NCI-H2171 (cell line): ENCODE data around the gene E4F1.
A peak's percentile ranks its signal among the peaks of the same experiment; 100 is the strongest.
"Not testable (repeated sequence)": the region's sequence is repeated elsewhere in the genome, so short reads cannot be mapped to it uniquely, and the experiment has no call there.

Experiments
- DNase-seq: peaks from one replicate; lab custom pipeline; 2025; lab: John Stamatoyannopoulos, UW

The E4F1 gene

DNA sequence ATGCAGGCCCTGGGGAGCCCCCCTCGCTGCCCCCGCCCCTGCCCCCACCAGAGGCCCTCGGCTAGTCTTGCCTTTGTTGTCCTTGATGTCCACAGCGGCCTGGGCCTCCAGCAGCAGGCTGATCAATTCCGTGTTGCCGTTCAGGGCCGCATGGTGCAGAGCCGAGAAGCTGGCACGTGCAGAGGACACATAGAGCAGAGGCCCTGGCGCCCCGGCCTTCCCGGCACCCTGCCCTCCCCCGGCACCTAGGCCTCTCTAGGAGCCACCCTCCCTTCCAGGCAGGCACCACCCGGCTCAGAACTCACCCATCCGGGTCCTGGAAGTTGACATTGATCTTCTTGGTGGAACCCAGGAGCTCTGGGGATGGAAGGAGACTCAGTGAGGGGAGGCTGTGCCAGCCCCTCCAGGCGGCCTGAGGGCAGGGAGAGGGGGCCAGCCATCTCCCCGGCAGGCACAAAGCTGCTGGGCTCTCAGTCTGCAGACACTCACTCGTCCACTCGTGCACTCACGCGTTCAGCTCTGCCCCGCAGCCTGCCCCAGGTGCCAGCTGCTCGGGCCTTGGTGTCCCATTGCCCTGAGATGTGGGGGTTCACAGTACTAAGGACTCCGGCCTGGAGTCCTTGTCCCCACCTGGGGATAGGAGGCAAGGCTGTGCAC lies 33.3 kb upstream of the E4F1 start:
- DNase-seq, result no peak

DNA sequence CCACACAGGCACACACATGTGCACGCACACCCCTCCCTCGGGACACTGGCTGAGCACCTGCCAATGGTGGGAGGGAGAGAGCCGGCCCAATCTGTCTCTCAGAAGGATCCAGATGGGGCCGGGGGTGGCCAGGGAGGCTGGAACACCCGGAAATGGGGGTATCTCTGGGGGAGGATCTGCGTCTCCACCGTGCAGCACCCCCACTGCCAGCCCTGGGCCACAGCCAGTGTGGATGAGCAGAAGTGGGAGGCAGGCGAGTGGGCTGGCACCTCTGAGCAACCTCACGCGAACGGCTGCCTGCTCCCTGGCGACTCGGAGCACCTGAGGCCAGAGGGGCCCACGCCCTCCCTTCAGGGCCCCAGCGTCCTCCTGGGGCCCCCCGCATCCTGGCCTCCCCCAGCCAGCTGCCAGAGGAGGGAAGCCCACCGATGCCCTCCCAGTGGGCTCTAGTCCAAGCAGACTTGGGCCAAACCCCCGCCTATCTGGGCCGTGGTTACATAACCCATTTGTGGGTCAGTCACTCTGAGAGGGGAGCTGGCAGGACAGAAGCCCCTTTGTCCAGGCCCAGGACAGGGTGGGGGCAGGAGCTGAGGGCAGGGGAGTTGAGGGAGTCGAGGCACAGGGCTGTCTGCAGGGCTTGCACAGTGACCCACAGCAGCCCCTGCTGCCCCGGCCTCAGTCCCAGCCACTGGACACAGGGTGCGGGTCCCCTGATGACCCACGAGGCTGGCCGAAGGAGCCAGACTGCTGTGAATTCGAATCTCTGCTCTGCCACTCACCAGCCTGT lies 32.5 kb upstream of the E4F1 start:
- DNase-seq, result peak; percentile 73

DNA sequence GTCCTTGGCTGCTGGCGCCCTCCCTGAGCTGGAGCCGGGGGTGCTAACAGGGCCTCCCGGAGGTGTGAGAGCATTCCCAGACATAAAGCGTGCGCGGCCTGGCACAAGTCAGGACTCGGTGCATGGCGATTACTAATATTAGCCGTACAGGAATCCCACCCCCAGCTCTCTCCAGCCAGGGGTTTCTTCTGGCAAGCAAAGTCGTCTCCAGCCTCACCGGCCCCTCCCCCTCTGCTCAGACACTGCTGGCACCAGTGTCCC lies 32.0 kb upstream of the E4F1 start:
- DNase-seq, result no peak

DNA sequence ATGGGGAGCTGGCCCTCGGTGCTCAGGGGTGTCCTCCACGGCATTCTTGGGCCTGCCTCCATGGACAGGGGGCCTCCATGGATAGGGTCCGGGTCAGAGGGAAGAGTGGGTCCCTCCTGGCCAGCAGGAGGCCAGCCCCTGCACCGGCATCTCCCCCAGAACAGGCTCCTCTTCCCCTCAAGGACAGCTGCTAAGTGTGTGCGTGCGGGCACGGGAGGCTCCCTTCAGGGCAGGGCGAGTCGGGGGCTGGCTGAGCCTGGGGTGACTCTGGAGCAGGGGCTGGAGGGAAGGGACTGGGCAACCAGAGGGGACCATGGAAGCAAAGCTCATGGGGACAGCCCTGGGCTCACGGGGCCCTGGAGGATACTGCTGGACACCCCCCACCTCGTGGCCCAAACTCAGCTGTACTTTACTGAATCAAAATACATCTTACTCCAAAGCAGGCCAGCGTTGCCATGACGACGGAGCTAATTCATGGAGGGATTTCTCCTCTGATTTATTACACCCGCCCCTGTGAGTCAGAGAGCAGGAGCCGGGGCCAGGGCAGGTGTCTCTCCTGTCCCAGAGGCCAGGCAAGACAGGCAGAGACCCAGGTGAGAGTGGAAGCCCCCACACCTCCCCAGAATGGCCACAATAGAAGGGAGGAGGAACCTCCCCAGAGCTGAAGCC lies 29.1 kb upstream of the E4F1 start:
- no peak for DNase-seq

DNA sequence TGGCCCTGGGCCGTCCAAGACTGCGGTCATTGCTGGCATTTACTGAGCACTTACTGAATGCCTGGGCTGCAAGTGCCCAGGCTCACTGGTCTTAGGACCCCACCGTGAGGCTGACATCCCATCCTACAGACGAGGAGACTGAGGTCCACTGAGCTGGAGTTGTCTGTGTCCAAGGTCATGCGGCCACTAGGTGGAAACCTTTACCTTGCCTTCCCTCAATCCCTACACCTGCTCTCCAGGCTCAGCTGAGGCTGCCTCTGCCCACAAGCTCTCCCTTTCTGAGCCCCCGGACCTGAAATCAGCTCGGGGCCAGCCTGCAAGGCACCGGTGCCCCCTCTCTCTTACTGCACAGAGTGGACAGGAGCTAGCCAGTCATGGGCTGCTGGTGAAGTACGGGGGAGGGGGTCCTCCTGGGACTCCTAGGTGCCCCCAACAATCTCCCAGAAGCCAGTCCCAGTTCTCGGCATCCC lies 28.5 kb upstream of the E4F1 start:
- no peak for DNase-seq

DNA sequence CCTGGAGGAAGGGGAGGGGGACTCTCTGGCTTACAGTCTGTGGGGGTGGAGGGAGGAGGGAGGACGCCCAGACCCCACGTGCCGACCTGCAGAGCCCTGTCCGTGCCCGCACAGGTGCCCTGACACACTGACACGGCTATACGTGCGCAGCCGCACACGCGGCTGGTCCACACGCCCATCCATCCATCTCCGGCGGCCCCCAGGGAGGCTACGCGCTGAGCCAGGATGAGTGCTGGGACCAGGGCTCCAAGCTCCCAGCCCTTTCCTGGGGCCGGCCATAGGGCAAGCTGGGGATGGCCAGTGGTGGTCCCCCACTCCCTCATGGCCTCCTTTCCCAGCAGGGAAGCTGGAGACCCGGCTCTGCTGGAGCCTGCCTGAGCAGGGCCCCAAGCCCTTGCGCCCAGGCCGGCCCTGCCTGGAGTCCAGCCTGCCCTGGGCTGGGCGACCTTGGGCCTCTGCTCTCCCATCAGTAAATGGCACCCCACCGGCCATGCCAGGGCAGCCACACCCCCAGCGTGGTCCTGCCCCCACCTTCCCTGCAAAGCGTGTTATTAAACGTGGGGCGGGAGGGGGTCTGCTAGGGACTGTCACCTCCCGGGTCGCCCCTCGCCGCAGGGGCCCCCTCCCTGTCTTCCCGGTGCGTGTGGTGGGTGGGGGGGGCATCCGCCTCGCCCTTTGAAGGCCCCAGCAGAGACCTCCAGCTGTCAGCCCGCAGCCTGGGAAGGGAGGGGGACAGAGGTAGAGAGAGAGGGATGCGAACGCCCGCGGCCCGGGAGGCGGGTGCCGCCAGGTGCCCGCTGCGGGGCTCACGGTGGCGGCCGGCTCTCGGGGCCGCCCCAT lies 27.8 kb upstream of the E4F1 start:
- DNase-seq, result no peak

DNA sequence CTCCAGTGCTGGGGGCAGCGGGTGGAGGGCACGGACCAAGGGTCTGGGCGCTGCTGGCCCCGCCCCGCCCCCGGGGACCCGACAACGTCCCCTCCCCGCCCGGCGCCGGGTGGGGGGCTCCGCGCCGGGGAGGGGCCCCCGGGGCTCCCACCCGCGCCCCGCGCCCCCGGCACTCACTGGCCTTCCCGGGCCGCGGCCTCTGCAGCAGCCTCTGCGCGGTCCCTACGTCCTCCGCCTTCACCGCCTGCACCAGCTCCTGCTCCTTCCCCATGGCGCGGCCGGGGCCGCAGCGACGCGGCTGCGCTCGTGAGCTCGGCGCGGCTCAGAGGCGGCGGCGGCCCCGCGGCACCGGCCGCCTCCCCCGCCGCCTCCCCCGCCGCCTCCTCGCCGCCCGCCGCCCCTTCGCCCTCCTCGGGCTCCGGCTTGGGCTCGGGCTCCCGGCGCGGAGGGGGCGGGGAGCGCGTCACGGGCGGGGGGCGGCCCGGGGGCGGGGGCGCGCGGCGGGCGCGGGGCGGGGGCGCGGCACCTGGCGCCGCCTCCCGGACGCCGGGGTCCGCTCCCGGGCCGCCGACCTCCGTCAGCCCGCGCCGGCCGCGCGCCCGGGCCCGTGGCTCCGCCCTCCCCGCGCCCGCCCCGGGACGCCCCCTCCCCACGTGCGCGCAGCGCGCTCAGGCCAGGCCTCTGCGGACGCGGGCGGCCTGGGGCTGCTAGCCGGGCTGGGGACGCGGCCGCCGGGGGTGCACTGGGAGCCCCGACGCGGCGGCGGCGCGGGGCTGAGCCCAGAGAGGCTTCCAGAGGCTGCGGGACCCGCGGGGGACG lies 27.0 kb upstream of the E4F1 start, which contains the start of gene CASKIN1:
CASKIN1 (minus strand) TSS at position 444 of the 819 bp plus-strand sequence; CDS start at position 271, 173 bp downstream.
- no peak for DNase-seq

DNA sequence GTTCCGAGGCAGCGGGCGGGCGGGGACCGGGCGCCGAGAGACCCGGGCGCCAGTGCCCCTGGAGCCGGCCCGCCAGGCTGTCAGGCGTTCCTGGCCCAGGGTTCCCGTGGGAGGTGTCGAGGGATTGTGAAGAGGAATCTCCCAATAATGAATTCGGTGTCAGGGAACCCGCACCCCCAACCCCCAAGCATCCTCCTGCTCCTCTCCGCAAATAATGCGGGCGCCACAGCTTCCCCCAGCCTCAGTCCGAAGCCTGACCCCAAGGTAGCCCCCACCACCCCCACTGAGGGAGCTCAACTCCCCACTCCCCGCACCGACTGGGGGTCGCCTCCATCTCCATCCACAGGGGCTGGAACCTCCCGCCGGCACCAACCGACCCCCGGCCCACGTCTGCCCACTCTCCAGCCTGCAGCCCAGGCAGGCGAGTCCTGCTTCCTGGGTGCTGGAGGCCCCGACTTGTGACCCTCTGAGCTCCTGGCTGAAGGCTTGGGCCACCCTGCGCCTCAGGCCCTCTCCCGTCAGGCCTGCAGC lies 26.3 kb upstream of the E4F1 start:
- DNase-seq, result no peak

DNA sequence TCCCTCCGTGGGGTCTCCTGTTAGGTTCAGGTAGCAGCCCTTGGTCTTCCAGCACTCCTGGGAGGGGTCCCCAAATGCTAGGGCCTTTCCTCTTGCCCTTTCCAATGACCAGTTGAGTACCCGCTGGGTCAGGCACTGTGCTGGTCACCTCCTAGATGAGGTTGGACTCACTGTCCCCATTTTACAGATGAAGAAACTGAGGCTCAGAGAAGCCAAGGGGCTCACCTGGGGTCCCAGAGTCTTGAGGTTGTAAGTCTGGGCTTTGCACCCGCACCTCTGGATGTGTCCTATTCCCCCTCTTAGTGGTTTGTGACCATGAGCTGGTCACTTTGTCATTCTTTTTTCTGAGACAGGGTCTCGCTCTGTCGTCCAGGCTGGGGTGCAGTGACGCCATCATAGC lies 25.6 kb upstream of the E4F1 start:
- no peak for DNase-seq

DNA sequence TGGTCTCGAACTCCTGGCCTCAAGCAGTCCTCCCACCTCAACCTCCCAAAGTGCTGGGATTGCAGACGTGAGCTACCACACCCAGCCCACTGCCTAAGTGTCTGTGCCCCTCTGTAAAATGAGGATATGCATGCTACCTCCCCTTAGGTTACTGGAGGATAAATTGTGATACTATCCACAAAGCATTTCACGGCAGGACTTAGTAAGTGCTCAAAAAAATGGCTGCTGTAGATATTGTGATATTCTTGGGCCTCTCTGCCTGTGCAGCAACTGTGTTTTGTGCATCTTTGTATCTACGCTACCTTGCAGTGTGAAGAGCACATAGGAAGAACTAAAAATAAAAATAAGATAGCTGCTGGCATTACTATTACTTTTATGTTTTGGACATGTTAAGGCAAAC lies 25.1 kb upstream of the E4F1 start:
- DNase-seq, result no peak

DNA sequence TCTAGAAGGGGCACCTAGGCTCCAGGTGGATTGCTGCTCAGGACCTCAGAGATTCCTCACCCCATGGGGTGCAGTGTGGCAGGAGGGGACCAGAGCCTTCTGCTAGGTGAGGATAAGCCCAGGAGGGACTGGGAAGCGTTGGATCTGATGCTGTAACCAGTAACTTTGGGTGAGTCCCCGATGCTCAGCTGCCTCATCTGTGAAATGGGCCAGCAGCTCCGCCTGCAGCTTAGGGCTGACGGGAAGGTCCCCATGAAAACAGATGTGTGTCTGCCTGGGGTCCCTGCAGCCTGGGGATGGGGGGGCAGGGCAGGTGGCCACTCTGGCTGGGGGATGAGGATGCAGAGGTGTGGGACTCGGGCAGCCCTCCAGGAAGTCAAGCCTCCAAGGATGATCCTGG lies 24.3 kb upstream of the E4F1 start:
- DNase-seq, result no peak

DNA sequence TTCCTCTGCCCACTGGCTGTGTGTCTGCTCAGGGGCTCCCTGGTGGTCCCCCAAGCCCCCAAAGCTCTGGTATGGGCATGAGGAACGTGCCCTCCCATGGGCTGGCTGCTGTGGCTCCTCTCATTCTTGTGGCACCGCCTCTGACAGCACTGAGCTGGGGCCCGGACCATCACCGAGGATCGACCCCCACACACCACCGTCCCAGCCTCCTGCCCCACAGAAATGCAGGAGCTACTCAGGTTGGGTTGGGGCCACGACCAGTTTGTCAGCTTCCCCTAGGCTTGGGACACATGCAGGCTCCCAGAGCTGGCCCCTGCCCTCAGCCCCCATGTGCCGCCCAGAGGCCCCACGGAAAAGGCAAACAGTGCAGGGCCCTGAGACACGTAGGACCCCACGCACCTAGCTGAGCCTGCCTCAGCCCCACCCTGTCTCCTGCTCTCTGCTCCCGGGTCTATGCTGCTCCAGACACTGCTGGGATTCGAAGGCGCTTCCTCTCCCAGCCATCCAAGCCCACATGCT lies 23.7 kb upstream of the E4F1 start:
- DNase-seq, result no peak

DNA sequence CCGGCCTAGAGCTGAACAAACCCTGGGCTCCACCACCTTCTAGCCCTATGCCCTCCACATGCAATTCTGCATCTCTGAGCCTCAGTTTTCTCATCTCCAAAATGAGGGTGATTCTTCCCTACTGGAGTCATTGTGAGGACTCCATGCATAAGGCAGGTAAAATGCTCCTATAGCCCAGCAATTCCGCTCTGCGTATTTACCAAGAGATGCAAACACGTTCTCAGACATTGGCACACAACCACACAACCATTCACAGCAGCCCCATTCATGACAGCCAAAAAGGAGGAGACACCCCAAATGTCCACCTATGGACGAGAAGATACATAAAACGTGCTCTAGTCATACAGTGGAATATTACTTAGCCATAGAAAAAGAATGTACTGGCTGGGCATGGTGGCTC lies 23.1 kb upstream of the E4F1 start:
- DNase-seq, result no peak

DNA sequence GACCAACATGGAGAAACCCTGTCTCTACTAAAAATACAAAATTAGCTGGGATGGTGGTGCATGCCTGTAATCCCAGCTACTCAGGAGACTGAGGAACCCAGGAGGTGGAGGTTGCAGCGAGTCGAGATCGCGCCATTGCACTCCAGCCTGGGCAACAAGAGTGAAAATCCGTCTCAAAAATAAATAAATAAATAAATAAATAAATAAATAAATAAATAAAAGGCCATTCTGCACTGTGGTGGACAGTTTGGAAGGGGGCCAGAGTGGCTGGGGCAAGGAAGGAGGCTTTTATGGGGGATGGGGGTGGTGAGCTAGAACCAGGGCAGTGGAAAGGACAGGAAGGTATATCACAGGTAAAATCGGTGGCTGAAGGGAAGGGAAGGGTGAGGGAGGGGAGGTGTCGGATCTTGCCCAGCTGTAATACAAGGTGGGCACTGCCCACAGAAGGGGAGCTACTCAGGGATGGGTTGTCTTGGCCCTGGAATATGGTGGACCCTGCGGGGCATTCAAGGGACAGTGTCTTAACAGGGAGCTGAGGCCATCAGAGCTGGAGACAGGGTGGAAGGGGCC lies 20.2 kb upstream of the E4F1 start:
- not testable (repeated sequence) for DNase-seq

DNA sequence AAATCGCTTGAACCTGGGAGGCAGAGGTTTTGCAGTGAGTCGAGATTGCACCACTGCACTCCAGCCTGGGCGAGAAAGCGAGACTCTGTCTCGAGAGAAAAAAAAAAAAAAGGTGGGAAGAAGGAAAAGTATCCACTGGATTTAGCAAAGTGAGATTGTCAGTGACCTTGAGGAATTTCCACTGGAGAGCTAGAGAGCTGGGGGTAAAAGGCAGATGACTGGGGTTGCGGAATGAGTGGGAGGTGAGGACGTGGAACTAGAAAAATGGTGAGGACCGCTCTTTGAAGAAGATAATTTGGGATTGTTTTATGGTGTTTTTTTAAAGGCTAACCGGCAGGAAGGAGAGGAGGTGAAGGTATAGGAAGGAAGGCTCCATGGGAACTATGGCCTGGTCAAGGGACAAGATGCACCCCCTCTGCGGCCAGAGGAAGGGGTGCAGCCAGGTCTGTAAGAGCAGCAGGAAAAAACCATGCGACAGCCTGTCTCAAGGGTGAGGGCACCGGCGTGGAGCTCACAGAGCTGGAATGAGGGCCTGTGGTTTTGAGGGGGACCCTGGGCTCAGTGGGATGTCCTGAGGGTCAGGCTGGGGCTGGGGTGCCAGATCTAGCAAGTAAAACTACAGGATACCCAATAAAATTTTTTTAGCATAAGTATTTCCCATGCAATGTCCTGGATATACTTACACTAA lies 18.8 kb upstream of the E4F1 start:
- DNase-seq, result no peak

DNA sequence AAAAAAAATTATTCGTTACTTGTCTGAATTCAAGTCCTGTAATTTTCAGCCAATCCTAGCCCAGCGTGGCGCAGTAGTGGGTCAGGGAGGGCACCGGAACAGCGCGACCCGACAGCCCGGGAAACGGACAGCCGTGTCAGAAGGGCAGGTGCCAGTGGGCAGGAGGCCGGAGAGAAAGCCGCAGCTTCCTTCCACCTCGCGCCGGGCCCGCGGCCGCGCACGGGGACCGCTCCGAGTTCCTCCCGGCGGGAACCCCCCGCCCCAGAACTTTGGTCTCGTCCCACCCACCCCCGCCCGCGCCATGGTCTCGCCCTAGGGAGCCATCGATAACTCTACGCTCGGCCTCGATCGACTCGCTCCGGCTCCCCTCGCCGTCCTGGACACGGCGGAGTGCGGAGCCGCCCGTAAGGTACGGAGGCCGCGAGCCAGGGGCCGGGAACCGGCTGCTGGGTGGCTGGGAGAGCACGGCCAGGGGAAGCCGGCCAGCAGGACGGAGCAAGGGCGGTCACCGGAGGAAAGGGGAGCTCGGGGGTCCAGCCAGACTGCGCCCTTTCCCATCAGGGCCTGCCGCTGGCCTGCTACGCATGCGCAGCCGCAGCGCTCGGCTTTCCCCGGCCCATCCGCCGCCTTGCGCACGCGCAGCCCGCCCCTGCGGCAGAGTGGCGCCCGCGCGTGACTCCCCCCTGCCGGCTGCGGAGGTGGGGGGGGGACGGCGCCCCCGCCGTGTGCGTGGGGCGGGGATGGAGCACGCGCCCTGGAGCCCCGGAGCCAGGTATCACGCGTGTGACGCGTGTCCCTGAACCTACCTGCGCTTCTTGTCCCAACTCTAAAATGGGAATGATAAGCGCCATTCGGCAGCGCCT lies 18.1 kb upstream of the E4F1 start, which contains the start of gene MLST8:
MLST8 (plus strand) TSS at position 351 of the 863 bp plus-strand sequence. CDS start 632 bp downstream, outside the sequence.
- peak; percentile 83 for DNase-seq

DNA sequence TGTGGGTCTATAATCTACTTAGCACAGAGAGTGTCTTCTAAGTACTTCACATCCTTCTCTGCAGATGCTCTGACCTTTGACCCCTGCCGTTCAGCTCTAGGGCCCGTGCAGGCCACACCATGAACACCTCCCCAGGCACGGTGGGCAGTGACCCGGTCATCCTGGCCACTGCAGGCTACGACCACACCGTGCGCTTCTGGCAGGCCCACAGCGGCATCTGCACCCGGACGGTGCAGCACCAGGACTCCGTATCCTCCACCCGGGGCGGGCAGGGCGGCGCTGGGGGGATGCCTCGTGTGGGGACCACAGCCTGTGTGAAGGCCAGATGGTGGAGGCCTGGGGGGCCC lies 17.5 kb upstream of the E4F1 start:
- no peak for DNase-seq

DNA sequence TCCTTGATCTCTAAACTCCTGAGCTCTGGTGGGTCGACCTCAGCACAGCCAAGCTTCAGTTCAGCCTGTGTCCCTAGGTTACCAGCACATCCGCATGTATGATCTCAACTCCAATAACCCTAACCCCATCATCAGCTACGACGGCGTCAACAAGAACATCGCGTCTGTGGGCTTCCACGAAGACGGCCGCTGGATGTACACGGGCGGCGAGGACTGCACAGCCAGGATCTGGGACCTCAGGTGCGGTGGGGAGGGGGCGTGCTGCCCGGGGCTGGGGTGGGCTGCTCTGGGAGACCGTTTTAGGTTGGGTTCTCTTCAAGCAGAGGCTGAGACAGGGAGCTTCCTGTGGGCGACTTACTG lies 17.0 kb upstream of the E4F1 start:
- DNase-seq, result no peak

DNA sequence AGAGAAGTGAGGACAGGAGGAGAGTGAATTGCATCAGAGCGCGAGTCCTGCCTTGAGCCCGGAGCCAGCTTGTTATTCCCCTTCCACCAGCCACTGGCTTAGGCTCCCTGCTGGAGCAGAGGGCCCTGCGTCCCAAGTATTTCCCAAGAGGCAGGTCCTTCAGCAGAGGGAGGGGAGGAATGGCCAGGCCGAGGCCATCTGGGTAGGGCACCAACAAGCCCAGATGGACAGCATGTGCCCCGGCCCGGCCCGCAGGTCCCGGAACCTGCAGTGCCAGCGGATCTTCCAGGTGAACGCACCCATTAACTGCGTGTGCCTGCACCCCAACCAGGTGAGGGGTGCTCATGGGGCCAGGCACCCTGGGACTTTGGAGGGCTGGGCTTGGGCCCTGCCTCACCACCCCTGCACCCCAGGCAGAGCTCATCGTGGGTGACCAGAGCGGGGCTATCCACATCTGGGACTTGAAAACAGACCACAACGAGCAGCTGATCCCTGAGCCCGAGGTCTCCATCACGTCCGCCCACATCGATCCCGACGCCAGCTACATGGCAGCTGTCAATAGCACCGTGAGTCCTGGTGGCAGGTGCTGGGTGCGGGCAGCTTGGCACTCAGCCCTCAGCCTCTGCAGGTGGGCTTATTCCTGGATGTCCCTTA lies 16.5 kb upstream of the E4F1 start:
- DNase-seq, result no peak
